ENCODE results near the gene GABRA5. TPM values are rescaled to one million over a fixed set of nuclear protein-coding genes. Genes with fewer than 3 reads are reported as not detected.

The GABRA5 gene
- total and polyA plus RNA-seq, 10 of the 15 experiments (the other 5 are each of a cell fraction or from before 2014, with no cell fraction given) = 0.10 TPM; not detected in 9

DNA sequence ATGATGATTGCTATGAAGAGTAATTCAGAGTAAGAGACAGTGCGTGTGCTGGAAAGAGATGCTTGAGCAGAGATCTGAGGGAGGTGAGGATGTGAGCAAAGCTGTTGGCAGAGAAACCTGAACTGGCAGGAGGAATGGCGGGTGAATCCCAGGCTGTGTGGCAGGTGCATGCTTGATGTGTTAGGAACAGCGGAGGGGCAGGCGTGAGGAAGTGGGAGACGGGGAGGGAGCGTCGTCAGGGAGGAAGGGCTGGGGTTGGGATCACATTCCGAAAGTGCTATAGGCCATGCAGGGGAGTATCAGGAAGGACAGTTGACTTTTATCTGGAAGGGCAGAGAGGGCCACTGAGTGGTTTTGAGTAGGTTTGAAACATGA is 8.6 kb downstream of the GABRA5 start:
- Histone ChIP-seq H4K20me1 (ENCODE audit: control insufficient read depth, insufficient read depth) (no peaks in the 10 kb centered on the region), H3K4me1 (ENCODE audit: control insufficient read depth, insufficient read depth, low read length) (no peaks in the 10 kb centered on the region), H2AFZ (ENCODE audit: control insufficient read depth, low read depth, low read length) (no peak overlapping the region), H3K79me2 (ENCODE audit: control insufficient read depth, insufficient read depth, low read length) (no peaks in the 10 kb centered on the region), H3K27ac (ENCODE audit: control insufficient read depth, insufficient read depth) (no peak overlapping the region), H3K27me3 (replicated peaks in 1 of 2; ENCODE audit: control insufficient read depth in 2 of 2, insufficient read depth in 2 of 2, low read length in 1 of 2) (no peaks in the 10 kb centered on the region), H3K9ac (ENCODE audit: control insufficient read depth, insufficient read depth, low read length) (no peak overlapping the region), H3K4me2 (ENCODE audit: control insufficient read depth, insufficient read depth) (no peak overlapping the region), H3K4me3 (no peak overlapping the region), H3K36me3 (ENCODE audit: control insufficient read depth in 2 of 2, insufficient read depth in 2 of 2, low read length in 1 of 2) (no peaks in the 10 kb centered on the region), H3K9me3 (replicated peaks; ENCODE audit: control insufficient read depth, insufficient read depth, low read length) (no peaks in the 10 kb centered on the region)
- RAD21 ChIA-PET (ENCODE audit: unreplicated experiment) = no interaction called here
- CTCF ChIA-PET = no interaction called here
- SMC1A ChIA-PET (ENCODE audit: uncharacterized antibody, unreplicated experiment) = no interaction called here
- POLR2A ChIA-PET = no interaction called here
- BruUV-seq (replicated peaks) = no TSS peak
- DNase-seq (ENCODE audit: low read depth, low spot score) = no peak
- TF ChIP-seq TARDBP (IDR thresholded peaks at IDR 0.05; ENCODE audit: borderline replicate concordance) = no peak
- no peak for TF ChIP-seq MEF2A (IDR thresholded peaks at IDR 0.05; ENCODE audit: insufficient read depth, low read depth, low read length)
- TF ChIP-seq, protein P1, sequence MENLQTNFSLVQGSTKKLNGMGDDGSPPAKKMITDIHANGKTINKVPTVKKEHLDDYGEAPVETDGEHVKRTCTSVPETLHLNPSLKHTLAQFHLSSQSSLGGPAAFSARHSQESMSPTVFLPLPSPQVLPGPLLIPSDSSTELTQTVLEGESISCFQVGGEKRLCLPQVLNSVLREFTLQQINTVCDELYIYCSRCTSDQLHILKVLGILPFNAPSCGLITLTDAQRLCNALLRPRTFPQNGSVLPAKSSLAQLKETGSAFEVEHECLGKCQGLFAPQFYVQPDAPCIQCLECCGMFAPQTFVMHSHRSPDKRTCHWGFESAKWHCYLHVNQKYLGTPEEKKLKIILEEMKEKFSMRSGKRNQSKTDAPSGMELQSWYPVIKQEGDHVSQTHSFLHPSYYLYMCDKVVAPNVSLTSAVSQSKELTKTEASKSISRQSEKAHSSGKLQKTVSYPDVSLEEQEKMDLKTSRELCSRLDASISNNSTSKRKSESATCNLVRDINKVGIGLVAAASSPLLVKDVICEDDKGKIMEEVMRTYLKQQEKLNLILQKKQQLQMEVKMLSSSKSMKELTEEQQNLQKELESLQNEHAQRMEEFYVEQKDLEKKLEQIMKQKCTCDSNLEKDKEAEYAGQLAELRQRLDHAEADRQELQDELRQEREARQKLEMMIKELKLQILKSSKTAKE (IDR thresholded peaks at IDR 0.05; ENCODE audit: low read depth, poor library complexity, severe bottlenecking) = no peak
- no peak for TF ChIP-seq SRF (IDR thresholded peaks at IDR 0.05; ENCODE audit: low read depth in 2 of 2, low read length in 2 of 2)
- TF ChIP-seq ZBED1 (IDR thresholded peaks at IDR 0.05; ENCODE audit: borderline replicate concordance) = no peak
- no peak for TF ChIP-seq CEBPB (IDR thresholded peaks at IDR 0.05; ENCODE audit: borderline replicate concordance in 1 of 2, low read depth in 2 of 2, low read length in 2 of 2)
- no peak for TF ChIP-seq BCLAF1 (IDR thresholded peaks at IDR 0.05)
- no peak for TF ChIP-seq POLR2AphosphoS5 (IDR thresholded peaks at IDR 0.05; ENCODE audit: low read length)
- TF ChIP-seq RFX5 (IDR thresholded peaks at IDR 0.05; ENCODE audit: low read depth, low read length) = no peak
- TF ChIP-seq NBN (IDR thresholded peaks at IDR 0.05) = no peak
- TF ChIP-seq IRF5 (IDR thresholded peaks at IDR 0.05; ENCODE audit: borderline replicate concordance) = no peak
- no peak for TF ChIP-seq ATF7 (IDR thresholded peaks at IDR 0.05; ENCODE audit: low read depth)
- TF ChIP-seq, protein P2, sequence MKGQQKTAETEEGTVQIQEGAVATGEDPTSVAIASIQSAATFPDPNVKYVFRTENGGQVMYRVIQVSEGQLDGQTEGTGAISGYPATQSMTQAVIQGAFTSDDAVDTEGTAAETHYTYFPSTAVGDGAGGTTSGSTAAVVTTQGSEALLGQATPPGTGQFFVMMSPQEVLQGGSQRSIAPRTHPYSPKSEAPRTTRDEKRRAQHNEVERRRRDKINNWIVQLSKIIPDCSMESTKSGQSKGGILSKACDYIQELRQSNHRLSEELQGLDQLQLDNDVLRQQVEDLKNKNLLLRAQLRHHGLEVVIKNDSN (IDR thresholded peaks at IDR 0.05; ENCODE audit: borderline replicate concordance, extremely low read length, insufficient read depth, low read depth, low read length) = no peak
- no peak for TF ChIP-seq ZNF24 (IDR thresholded peaks at IDR 0.05)
- in situ Hi-C loops (cut with MboI) (no loop called here), intact Hi-C loops (cut with micrococcal nuclease; ENCODE audit: unreplicated experiment) (no loop called here)
- 18% methylated on average over 8 of the region's 8 CpGs for WGBS (ENCODE audit: insufficient coverage, insufficient replicate concordance, low lambda C conversion rate, missing lambda C conversion rate)
- no peak for ATAC-seq
- FAIRE-seq = no peak

Data from GM12878 (cell line).